ENCODE measurements around the gene CACNA1C.

CACNA1C gene

DNA sequence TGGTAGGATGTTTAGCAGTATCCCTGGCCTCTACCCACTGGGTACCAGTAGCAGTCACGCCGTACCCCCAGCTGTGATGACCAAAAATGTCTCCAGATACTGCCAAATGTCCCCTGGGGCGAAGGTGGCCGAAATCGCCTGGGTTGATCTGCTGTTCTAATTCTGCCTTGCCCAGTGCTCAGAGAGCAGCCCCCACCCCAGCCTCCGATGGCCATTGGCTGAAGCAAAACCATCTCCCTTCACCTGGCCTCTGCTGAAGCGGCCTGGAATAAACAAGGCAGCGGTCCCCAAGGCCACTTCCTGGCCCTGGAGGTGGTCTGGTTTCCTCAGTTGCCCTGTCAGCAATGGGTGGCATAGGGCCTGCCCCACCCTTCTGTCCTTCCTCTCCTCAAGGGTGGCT lies 298.4 kb downstream of the CACNA1C start:
- H3K27ac ChIP-seq: no peak overlapping the region
- TF ChIP-seq, protein P1, sequence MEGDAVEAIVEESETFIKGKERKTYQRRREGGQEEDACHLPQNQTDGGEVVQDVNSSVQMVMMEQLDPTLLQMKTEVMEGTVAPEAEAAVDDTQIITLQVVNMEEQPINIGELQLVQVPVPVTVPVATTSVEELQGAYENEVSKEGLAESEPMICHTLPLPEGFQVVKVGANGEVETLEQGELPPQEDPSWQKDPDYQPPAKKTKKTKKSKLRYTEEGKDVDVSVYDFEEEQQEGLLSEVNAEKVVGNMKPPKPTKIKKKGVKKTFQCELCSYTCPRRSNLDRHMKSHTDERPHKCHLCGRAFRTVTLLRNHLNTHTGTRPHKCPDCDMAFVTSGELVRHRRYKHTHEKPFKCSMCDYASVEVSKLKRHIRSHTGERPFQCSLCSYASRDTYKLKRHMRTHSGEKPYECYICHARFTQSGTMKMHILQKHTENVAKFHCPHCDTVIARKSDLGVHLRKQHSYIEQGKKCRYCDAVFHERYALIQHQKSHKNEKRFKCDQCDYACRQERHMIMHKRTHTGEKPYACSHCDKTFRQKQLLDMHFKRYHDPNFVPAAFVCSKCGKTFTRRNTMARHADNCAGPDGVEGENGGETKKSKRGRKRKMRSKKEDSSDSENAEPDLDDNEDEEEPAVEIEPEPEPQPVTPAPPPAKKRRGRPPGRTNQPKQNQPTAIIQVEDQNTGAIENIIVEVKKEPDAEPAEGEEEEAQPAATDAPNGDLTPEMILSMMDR (conservative IDR thresholded peaks at IDR 0.05): no peak
- no peak for TF ChIP-seq ZFX (IDR thresholded peaks at IDR 0.05)

DNA sequence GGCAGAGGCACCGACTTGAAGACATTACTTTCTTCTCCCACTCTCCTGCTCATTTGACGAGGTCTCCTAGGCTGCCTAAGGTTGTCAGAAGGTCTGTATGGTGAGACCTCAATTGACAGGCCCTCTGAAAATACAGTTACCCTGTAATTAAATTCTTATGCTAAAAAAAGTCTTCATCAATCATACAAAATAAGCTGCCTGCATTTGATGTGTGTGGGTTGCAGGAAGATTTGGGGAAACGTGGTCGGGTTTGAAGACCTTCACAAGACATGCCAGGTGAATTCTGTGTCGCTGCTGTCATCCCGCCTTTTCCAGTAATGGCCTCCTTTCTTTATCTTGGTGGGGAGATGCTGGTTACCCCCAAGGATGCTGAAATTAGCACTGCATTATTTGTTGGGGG lies 299.4 kb downstream of the CACNA1C start:
- TF ChIP-seq, protein P1 (conservative IDR thresholded peaks at IDR 0.05): no peak
- TF ChIP-seq ZFX (IDR thresholded peaks at IDR 0.05): no peak
- H3K27ac ChIP-seq: no peak overlapping the region

DNA sequence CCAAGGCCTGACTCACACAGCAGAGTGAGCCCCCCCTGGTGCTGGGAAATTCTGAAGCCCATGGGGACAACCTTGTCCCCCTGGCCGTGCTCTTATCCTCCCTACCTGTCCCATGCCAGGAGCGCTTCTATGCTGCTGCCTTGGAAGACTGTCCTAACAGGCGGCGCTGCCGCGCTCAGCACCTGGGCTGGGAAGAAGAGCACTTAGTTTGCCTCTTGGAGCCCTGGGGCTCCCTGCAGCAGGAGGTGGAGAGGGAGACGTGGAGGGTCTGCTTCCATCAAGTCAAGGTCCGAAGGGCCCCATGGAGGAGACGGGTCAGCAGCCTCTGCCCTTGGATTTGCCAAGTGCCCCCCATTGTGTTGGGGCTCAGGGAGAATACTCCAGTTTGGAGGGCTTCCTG lies 300.5 kb downstream of the CACNA1C start:
- no peak overlapping the region for H3K27ac ChIP-seq
- no peak for TF ChIP-seq ZFX (IDR thresholded peaks at IDR 0.05)
- TF ChIP-seq, protein P1 (conservative IDR thresholded peaks at IDR 0.05): no peak

DNA sequence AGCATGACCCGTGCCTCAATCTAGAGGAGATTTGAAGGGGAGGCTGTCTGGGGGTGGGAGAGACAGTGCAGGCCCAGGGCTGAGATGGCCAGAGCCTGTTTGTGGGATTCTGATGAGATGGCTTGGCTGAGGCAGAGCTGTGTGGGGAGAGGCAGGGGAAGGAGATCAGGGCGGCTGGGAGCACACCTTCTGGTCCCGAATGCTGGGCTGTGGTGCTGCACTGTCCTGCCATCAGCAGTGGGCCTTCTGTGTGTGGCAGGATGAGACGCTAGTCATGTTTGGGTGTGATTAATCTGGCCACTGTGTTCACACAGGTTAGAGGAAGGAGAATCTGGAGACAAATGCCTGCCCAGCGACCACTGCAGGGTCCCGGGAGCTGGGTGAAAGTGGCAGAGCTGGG lies 300.9 kb downstream of the CACNA1C start:
- no peak overlapping the region for H3K27ac ChIP-seq
- TF ChIP-seq, protein P1 (conservative IDR thresholded peaks at IDR 0.05): no peak
- TF ChIP-seq ZFX (IDR thresholded peaks at IDR 0.05): no peak

DNA sequence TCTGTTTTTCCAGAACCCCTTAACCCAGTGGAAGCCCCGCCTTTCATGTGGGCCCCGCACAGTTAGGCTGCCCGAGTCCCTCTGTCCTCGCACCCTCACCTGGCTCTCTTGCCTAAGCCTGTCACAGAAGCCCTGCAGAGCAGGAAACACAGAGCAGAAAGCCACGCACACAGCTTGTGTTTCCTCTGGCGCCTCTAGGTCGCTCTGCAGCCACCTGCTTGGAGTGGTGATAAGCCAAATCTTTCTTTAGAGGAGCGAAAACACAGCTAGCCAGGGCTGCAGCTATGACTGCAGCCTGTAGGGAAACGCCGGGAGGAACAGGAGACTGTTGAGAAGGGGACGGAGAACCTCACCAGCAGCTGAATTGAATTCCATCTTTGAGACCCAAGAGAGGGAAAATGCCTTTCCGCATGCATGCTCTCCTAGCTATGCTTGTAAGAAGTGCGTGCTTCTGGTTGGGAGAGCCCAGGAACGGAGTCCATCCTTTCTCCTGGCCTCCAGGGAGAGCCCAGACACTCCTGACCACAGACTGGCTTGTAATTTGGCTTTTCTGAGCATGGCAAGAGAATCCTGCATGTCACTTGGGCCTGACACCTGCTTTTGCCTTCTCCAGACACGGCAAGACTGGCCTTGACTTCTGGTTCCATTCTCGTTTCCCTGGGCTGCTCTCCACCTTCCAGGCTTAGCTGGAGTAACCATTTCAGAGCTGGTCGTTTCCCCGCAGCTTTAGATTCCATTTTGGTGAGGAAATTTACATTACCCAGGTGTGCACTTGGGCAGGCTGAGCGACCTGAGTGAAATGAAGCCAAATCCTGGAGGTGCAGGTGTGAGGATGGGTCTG lies 301.6 kb downstream of the CACNA1C start:
- no peak overlapping the region for H3K27ac ChIP-seq
- TF ChIP-seq ZFX (IDR thresholded peaks at IDR 0.05): no peak
- TF ChIP-seq, protein P1 (conservative IDR thresholded peaks at IDR 0.05): no peak

DNA sequence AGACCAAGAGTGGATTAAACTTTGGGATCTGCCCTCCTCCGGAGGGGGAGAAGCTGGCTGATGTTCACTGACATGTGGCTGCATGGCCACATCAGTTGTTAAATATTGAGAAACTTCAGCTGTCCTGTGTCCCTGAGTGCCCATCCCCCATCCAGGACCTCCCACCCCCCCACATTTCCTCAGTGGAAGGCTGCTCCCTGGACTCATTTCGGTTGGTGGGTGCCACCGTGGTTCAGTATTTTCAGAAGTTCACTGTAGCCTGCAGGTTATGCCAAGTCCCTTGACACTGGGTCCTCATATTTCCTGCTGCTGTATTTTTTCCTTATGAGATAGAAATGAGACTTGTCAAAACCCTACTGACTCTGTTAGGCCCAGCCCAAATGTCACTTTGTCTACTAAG lies 302.4 kb downstream of the CACNA1C start:
- TF ChIP-seq ZFX (IDR thresholded peaks at IDR 0.05): no peak
- no peak overlapping the region for H3K27ac ChIP-seq

DNA sequence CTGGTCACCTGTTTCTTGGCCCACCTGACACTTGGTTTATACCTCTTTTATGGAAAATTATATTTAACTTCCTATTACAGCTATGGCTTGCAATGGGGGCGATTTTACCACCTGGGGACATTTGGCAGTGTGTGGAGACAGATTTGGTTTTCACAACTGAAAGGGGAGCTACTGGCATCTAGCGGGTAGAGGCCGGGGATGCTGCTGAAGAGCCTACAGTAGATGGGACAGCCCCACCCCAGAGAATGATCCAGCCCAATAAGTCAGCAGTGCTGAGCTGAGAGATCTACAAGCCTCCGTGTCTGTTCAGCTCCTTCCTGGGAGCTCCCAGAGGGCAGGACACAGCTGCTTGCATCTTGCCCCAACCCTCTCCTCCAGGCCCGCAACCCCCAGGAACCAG lies 302.8 kb downstream of the CACNA1C start:
- H3K27ac ChIP-seq: no peak overlapping the region

More for the DNA sequence above, 302.8 kb downstream of the CACNA1C start:
- TF ChIP-seq ZFX (IDR thresholded peaks at IDR 0.05): no peak
- TF ChIP-seq, protein P1 (conservative IDR thresholded peaks at IDR 0.05): no peak

All from C4-2B (cell line).